HK-2 (cell line): ENCODE results near the gene PPP5C.
"Not testable (repeated sequence)": the region's sequence is repeated elsewhere in the genome, so short reads cannot be mapped to it uniquely, and the experiment has no call there.

Experiments used
- DNase-seq: peaks from one replicate; pipeline ENCODE4 v3.0.0-alpha.2; 2018; ENCODE audit not compliant: unreplicated experiment

PPP5C gene

GRCh38 chr19:46435009-46435408, 88.1 kb downstream of the PPP5C start:
- no peak for DNase-seq

GRCh38 chr19:46435689-46436088, 88.8 kb downstream of the PPP5C start:
- DNase-seq = not testable (repeated sequence)
